H1 (cell line): ENCODE measurements around the gene KCTD3. TPM values are rescaled to one million over a fixed set of nuclear protein-coding genes. Genes with fewer than 3 reads are reported as not detected.

Source experiments
- CTCF ChIA-PET: fragments of 300-600 bp; sonication (Branson Sonifier 250); formaldehyde crosslinking; loops from one replicate; lab custom pipeline; 2021; ENCODE audit not compliant: partially characterized antibody; lab: Charles Lee
- POLR2A ChIA-PET: fragments of 300-600 bp; sonication (Branson Sonifier 250); formaldehyde crosslinking; loops from one replicate; lab custom pipeline; 2021; ENCODE audit warnings: inconsistent platforms; ENCODE audit not compliant: partially characterized antibody; lab: Charles Lee
- DNase-seq, 2 experiments: peaks; one replicate each; pipeline versions ENCODE4 v3.0.0 to v3.0.0-alpha.2; 2010 to 2022; ENCODE audit warnings: low spot score in 2 of 2, low read depth in 1 of 2, mixed read lengths in 1 of 2
- FAIRE-seq: peaks from 2 replicates; lab custom pipeline; 2011; peaks lifted over from hg19 to GRCh38; lab: Jason Lieb, UNC
- H2AFZ ChIP-seq: 2 replicates; pipeline ENCODE4 v1.8.1; 2012; ENCODE audit warnings: low read length, inconsistent platforms
- H2AK5ac ChIP-seq: 2 replicates; pipeline ENCODE4 v1.6.1; 2013; ENCODE audit warnings: low read depth, low read length
- H2BK120ac ChIP-seq: replicated peaks from 2 replicates; pipeline ENCODE3; 2013; ENCODE audit warnings: low read depth, low read length, inconsistent platforms
- H2BK12ac ChIP-seq: 2 replicates; pipeline ENCODE4 v1.6.1; 2013; ENCODE audit warnings: low read depth, low read length
- H2BK15ac ChIP-seq: 2 replicates; pipeline ENCODE4 v1.6.1; 2013; ENCODE audit warnings: low read length
- H2BK20ac ChIP-seq: 2 replicates; pipeline ENCODE4 v1.6.1; 2013; ENCODE audit warnings: low read length
- H2BK5ac ChIP-seq: 2 replicates; pipeline ENCODE4 v1.6.1; 2013; ENCODE audit warnings: low read depth, low read length
- H3K14ac ChIP-seq: 2 replicates; pipeline ENCODE4 v1.6.1; 2013; ENCODE audit warnings: inconsistent platforms; ENCODE audit not compliant: insufficient read length
- H3K18ac ChIP-seq: 2 replicates; pipeline ENCODE4 v1.6.1; 2013; ENCODE audit warnings: low read length; ENCODE audit errors: extremely low read depth
- H3K23ac ChIP-seq: 2 replicates; pipeline ENCODE4 v1.6.1; 2013; ENCODE audit warnings: inconsistent platforms; ENCODE audit not compliant: insufficient read length
- H3K23me2 ChIP-seq: 2 replicates; pipeline ENCODE4 v1.6.1; 2013; ENCODE audit warnings: low read depth, low read length
- H3K27ac ChIP-seq: 2 replicates; pipeline ENCODE4 v1.6.1; 2011; ENCODE audit warnings: low read depth, low read length, inconsistent platforms
- H3K27me3 ChIP-seq, 4 experiments: replicated peaks in 1 of 4; 1 replicate in 1 of 4; 2 replicates in 3 of 4; pipeline versions ENCODE4 v1.6.1 to v1.8.1; 2011 to 2013; ENCODE audit warnings: low read length in 3 of 4, mild to moderate bottlenecking in 3 of 4, inconsistent platforms in 2 of 4, mixed read lengths in 2 of 4, moderate library complexity in 1 of 4; ENCODE audit not compliant: control insufficient read depth in 3 of 4, insufficient read depth in 3 of 4; ENCODE audit errors: extremely low read depth in 1 of 4
- H3K36me3 ChIP-seq, 4 experiments: 2 replicates each; pipeline versions ENCODE4 v1.6.1 to v1.8.1; 2011 to 2013; ENCODE audit warnings: mild to moderate bottlenecking in 4 of 4, low read length in 3 of 4, moderate library complexity in 2 of 4, control low read depth in 1 of 4, inconsistent platforms in 1 of 4; ENCODE audit not compliant: insufficient read depth in 4 of 4, control insufficient read depth in 2 of 4
- H3K4ac ChIP-seq: replicated peaks from 2 replicates; pipeline ENCODE3; 2013; ENCODE audit warnings: low read length, low read depth, mixed read lengths, inconsistent platforms; ENCODE audit not compliant: insufficient read length
- H3K4me1 ChIP-seq, 4 experiments: replicated peaks in 1 of 4; 1 replicate in 1 of 4; 2 replicates in 3 of 4; pipeline versions ENCODE4 v1.6.1 to v1.8.1; 2011 to 2013; ENCODE audit warnings: low read length in 3 of 4, inconsistent platforms in 2 of 4, mixed read lengths in 1 of 4; ENCODE audit not compliant: insufficient read depth in 4 of 4, control insufficient read depth in 3 of 4
- H3K4me2 ChIP-seq, 2 experiments: 2 replicates each; pipeline versions ENCODE4 v1.6.1 to v1.8.1; 2011 to 2013; ENCODE audit warnings: low read depth in 2 of 2, low read length in 2 of 2, control low read depth in 1 of 2, inconsistent platforms in 1 of 2, mild to moderate bottlenecking in 1 of 2; ENCODE audit not compliant: insufficient read depth in 1 of 2
- H3K4me3 ChIP-seq, 4 experiments: fragments of 200-600, 300-600 bp in 1 of 4; sonication (generic), shearing (Covaris generic), sonication (Bioruptor Twin) in 1 of 4; 2 replicates each; pipeline versions ENCODE4 v1.5.1 to v1.8.1; 2011 to 2016; ENCODE audit warnings: low read length in 4 of 4, low read depth in 3 of 4, control low read depth in 2 of 4, inconsistent platforms in 2 of 4, mild to moderate bottlenecking in 2 of 4, mixed read lengths in 1 of 4, moderate library complexity in 1 of 4; ENCODE audit not compliant: insufficient read depth in 2 of 4; ENCODE audit errors: extremely low read depth in 1 of 4
- H3K56ac ChIP-seq: replicated peaks from 2 replicates; pipeline ENCODE3; 2013; ENCODE audit warnings: low read depth, mild to moderate bottlenecking, mixed read lengths, low read length, inconsistent platforms; ENCODE audit not compliant: insufficient read length
- H3K79me1 ChIP-seq: 2 replicates; pipeline ENCODE4 v1.6.1; 2013; ENCODE audit warnings: low read depth, low read length, control low read depth
- H3K79me2 ChIP-seq, 2 experiments: 2 replicates each; pipeline versions ENCODE4 v1.6.1 to v1.8.1; 2012 to 2013; ENCODE audit warnings: low read length in 2 of 2, mild to moderate bottlenecking in 2 of 2, inconsistent platforms in 1 of 2; ENCODE audit not compliant: insufficient read depth in 2 of 2, control insufficient read depth in 1 of 2
- H3K9ac ChIP-seq, 4 experiments: replicated peaks in 1 of 4; 1 replicate in 1 of 4; 2 replicates in 3 of 4; pipeline versions ENCODE4 v1.6.1 to v1.8.1; 2011 to 2013; ENCODE audit warnings: low read depth in 3 of 4, low read length in 3 of 4, control low read depth in 2 of 4, mild to moderate bottlenecking in 2 of 4, moderate library complexity in 2 of 4, inconsistent platforms in 1 of 4; ENCODE audit errors: extremely low read depth in 1 of 4
- H3K9me3 ChIP-seq, 2 experiments: 2 replicates each; pipeline versions ENCODE4 v1.6.1 to v1.8.1; 2012 to 2013; ENCODE audit warnings: mild to moderate bottlenecking in 2 of 2, moderate library complexity in 2 of 2, control low read depth in 1 of 2, inconsistent platforms in 1 of 2, low read depth in 1 of 2, low read length in 1 of 2, mixed read lengths in 1 of 2; ENCODE audit not compliant: insufficient read depth in 2 of 2
- H4K20me1 ChIP-seq, 2 experiments: replicated peaks in 1 of 2; 2 replicates each; pipeline versions ENCODE3 to v1.8.1; 2011 to 2013; ENCODE audit warnings: inconsistent platforms in 2 of 2, low read length in 2 of 2, mild to moderate bottlenecking in 1 of 2; ENCODE audit not compliant: insufficient read depth in 2 of 2, control insufficient read depth in 1 of 2
- H4K5ac ChIP-seq: 2 replicates; pipeline ENCODE4 v1.6.1; 2013; ENCODE audit warnings: low read length, low read depth, mixed read lengths, inconsistent platforms; ENCODE audit not compliant: insufficient read length
- H4K8ac ChIP-seq: 2 replicates; pipeline ENCODE4 v1.8.0; 2013; ENCODE audit warnings: mild to moderate bottlenecking, moderate library complexity, low read length, inconsistent platforms; ENCODE audit not compliant: insufficient read depth; ENCODE audit errors: extremely low read depth
- H4K91ac ChIP-seq: replicated peaks from 2 replicates; pipeline ENCODE3; 2013; ENCODE audit warnings: low read length, mixed read lengths, inconsistent platforms; ENCODE audit not compliant: insufficient read length
- BCL11A ChIP-seq, 2 experiments: IDR thresholded peaks; one replicate each; pipeline ENCODE4 v1.6.1; 2011; ENCODE audit warnings: low read depth in 2 of 2, low read length in 2 of 2, mild to moderate bottlenecking in 2 of 2
- BRCA1 ChIP-seq: IDR thresholded peaks from 2 replicates; pipeline ENCODE4 v1.6.1; 2012; ENCODE audit warnings: low read depth, low read length, improper control_type of control experiment
- CREB1 ChIP-seq: IDR thresholded peaks from 2 replicates; pipeline ENCODE4 v1.6.1; 2012; ENCODE audit warnings: inconsistent platforms
- GTF2F1 ChIP-seq: IDR thresholded peaks from 2 replicates; pipeline ENCODE4 v1.6.1; 2012; ENCODE audit warnings: low read depth, low read length, improper control_type of control experiment, borderline replicate concordance
- JUN ChIP-seq: IDR thresholded peaks from 2 replicates; pipeline ENCODE4 v1.6.1; 2011; ENCODE audit warnings: low read depth, mild to moderate bottlenecking, improper control_type of control experiment, low read length
- KDM4A ChIP-seq: IDR thresholded peaks from one replicate; pipeline ENCODE4 v1.7.1; 2012; ENCODE audit warnings: low read depth, mild to moderate bottlenecking, moderate library complexity, low read length, inconsistent platforms; ENCODE audit not compliant: severe bottlenecking
- RAD21 ChIP-seq, 2 experiments: IDR thresholded peaks in 1 of 2; conservative IDR thresholded peaks in 1 of 2; 2 replicates each; pipeline ENCODE4 v1.6.1; 2011; ENCODE audit warnings: low read depth in 2 of 2, low read length in 2 of 2, improper control_type of control experiment in 1 of 2, inconsistent platforms in 1 of 2, mild to moderate bottlenecking in 1 of 2, moderate library complexity in 1 of 2
- RBBP5 ChIP-seq: IDR thresholded peaks from 2 replicates; pipeline ENCODE4 v1.7.1; 2012; ENCODE audit warnings: low read depth, mild to moderate bottlenecking, inconsistent platforms, low read length, moderate library complexity, borderline replicate concordance
- RXRA ChIP-seq: IDR thresholded peaks from 2 replicates; pipeline ENCODE4 v1.6.1; 2011; ENCODE audit warnings: low read depth, mild to moderate bottlenecking, low read length, moderate library complexity; ENCODE audit not compliant: insufficient read depth
- SAP30 ChIP-seq: fragments of 300-600 bp; sonication (generic); IDR thresholded peaks from 2 replicates; pipeline ENCODE4 v1.7.1; 2012; ENCODE audit warnings: low read length, moderate library complexity, mild to moderate bottlenecking, inconsistent platforms; ENCODE audit not compliant: insufficient read depth, insufficient replicate concordance
- SIN3A ChIP-seq, 2 experiments: IDR thresholded peaks in 1 of 2; conservative IDR thresholded peaks in 1 of 2; 2 replicates each; pipeline ENCODE4 v1.6.1; 2011 to 2012; ENCODE audit warnings: low read length in 2 of 2, improper control_type of control experiment in 1 of 2, low read depth in 1 of 2, mild to moderate bottlenecking in 1 of 2
- SIRT6 ChIP-seq: IDR thresholded peaks from one replicate; pipeline ENCODE4 v1.7.1; 2012; ENCODE audit warnings: low read length, inconsistent platforms
- SIX5 ChIP-seq: IDR thresholded peaks from 2 replicates; pipeline ENCODE4 v1.6.1; 2011; ENCODE audit warnings: mild to moderate bottlenecking, low read depth, low read length
- TEAD4 ChIP-seq: IDR thresholded peaks from 2 replicates; pipeline ENCODE4 v1.6.1; 2012; ENCODE audit warnings: low read depth, low read length, inconsistent platforms, mixed read lengths
- polyA plus RNA-seq, 7 experiments: library from polyadenylated mRNA; depleted of rRNA in 3 of 7; stranded (reverse) in 5 of 7; unstranded in 2 of 7; fragments of >200 nt in 5 of 7; fragments of 200-250 nt in 2 of 7; gene quantifications; 1 replicate in 5 of 7; 2 replicates in 1 of 7; 4 replicates in 1 of 7; pipeline versions ENCODE4 v1.2.1 to v1.2.3, GENCODE V29; 2011 to 2013; ENCODE audit warnings: missing spikeins in 2 of 7, mixed read lengths in 2 of 7
- total RNA-seq: library from RNA; stranded (reverse); fragmentation: NEBNext Ultra II Directional; extraction: Animal tissue kit (Norgen Biotek cat#: 25700); gene quantifications from 2 replicates; pipeline ENCODE4 v1.2.1, GENCODE V29; 2021

The KCTD3 gene
- total and polyA plus RNA-seq, 2 of the 8 experiments (the other 6 are each of a cell fraction or from before 2014, with no cell fraction given), result 43.0 to 55.6 TPM

GRCh38 chr1:215603319-215603718 lies 36.2 kb downstream of the KCTD3 start:
- no peak overlapping the region for H2AK5ac ChIP-seq
- no peak overlapping the region for H3K18ac ChIP-seq
- no peak overlapping the region for H3K14ac ChIP-seq
- H3K79me2 ChIP-seq, result no peaks in the 10 kb centered on the region
- no peak overlapping the region for H4K8ac ChIP-seq
- peaks cover 0 to 36% (median 4%) of the 10 kb centered on the region in 4 experiments; a peak in 5 of 8 replicates for H3K36me3 ChIP-seq
- H4K20me1 ChIP-seq, result no peaks in the 10 kb centered on the region
- no peak overlapping the region for H2BK120ac ChIP-seq
- no peak overlapping the region for H4K5ac ChIP-seq
- no peak overlapping the region for H2AFZ ChIP-seq
- POLR2A ChIA-PET, result no interaction called here
- no peak overlapping the region for H3K4ac ChIP-seq
- H3K4me3 ChIP-seq, result no peak overlapping the region
- H3K4me1 ChIP-seq, result peaks cover 0 to 3% (median 1%) of the 10 kb centered on the region in 4 experiments; a peak in 4 of 7 replicates
- H3K4me2 ChIP-seq, result no peak overlapping the region
- no peak overlapping the region for H4K91ac ChIP-seq
- FAIRE-seq (no peak), DNase-seq (no peak)
- no peak overlapping the region for H2BK12ac ChIP-seq
- no peak overlapping the region for H2BK15ac ChIP-seq
- H3K9me3 ChIP-seq, result no peaks in the 10 kb centered on the region
- H2BK5ac ChIP-seq, result no peak overlapping the region
- no peak overlapping the region for H3K9ac ChIP-seq
- H3K23me2 ChIP-seq, result no peaks in the 10 kb centered on the region
- H3K27ac ChIP-seq, result no peak overlapping the region
- no peak overlapping the region for H2BK20ac ChIP-seq
- H3K27me3 ChIP-seq, result no peaks in the 10 kb centered on the region
- H3K79me1 ChIP-seq, result no peaks in the 10 kb centered on the region
- H3K56ac ChIP-seq, result no peak overlapping the region
- H3K23ac ChIP-seq, result no peak overlapping the region
- CTCF ChIA-PET, result interaction anchor here (0.7 to 1.4 kb wide), 3 partner anchors 62 to 1263 kb away, joined by 3 read pairs; no protein-coding TSS in a partner anchor
- TF ChIP-seq CREB1 (no peak), GTF2F1 (no peak), RAD21 (IDR thresholded peaks at IDR 0.05 in 1 of 2, conservative IDR thresholded peaks at IDR 0.05 in 1 of 2; ENCODE audit: low read depth in 2 of 2, low read length in 2 of 2) (no peak), SAP30 (no peak), RBBP5 (no peak), SIRT6 (no peak), BCL11A (IDR thresholded peaks at IDR 0.05; ENCODE audit: low read depth in 2 of 2, low read length in 2 of 2) (no peak), JUN (no peak), TEAD4 (no peak), RXRA (no peak), BRCA1 (no peak), KDM4A (no peak), SIN3A (conservative IDR thresholded peaks at IDR 0.05 in 1 of 2, IDR thresholded peaks at IDR 0.05 in 1 of 2; ENCODE audit: low read depth in 1 of 2, low read length in 2 of 2) (no peak), SIX5 (no peak)
